GM19397 (cell line): ENCODE results near the gene PSMC3.

Experiments used
- ATAC-seq: cut with Tn5 transposase; IDR thresholded peaks from one replicate; pipeline ENCODE4 v1.9.1; 2021; ENCODE audit warnings: mild to moderate bottlenecking, moderate library complexity; ENCODE audit not compliant: unreplicated experiment

The PSMC3 gene

GRCh38 chr11:47443028-47443700 lies 16.9 kb upstream of the PSMC3 start:
- ATAC-seq, result no peak

- ATAC-seq, result no peak
Observed at GRCh38 chr11:47442514-47442913, 16.3 kb upstream of the PSMC3 start.

- no peak for ATAC-seq
Observed at GRCh38 chr11:47441421-47441820, 15.2 kb upstream of the PSMC3 start.

- ATAC-seq, result no peak
Observed at GRCh38 chr11:47440054-47440476, 13.8 kb upstream of the PSMC3 start.

- ATAC-seq, result no peak
Observed at GRCh38 chr11:47438721-47439120, 12.5 kb upstream of the PSMC3 start.

GRCh38 chr11:47437746-47438418 lies 11.6 kb upstream of the PSMC3 start:
- ATAC-seq, result no peak

GRCh38 chr11:47437218-47437745 lies 11.0 kb upstream of the PSMC3 start:
- no peak for ATAC-seq

- no peak for ATAC-seq
Observed at GRCh38 chr11:47436726-47437125, 10.5 kb upstream of the PSMC3 start.

GRCh38 chr11:47435687-47436086 lies 9.4 kb upstream of the PSMC3 start:
- no peak for ATAC-seq

GRCh38 chr11:47434011-47434786 lies 8.0 kb upstream of the PSMC3 start:
- ATAC-seq, result no peak

- ATAC-seq, result no peak
Observed at GRCh38 chr11:47433157-47433556, 6.9 kb upstream of the PSMC3 start.

- ATAC-seq, result no peak
Observed at GRCh38 chr11:47431356-47432083, 5.3 kb upstream of the PSMC3 start.

GRCh38 chr11:47430524-47430923 lies 4.3 kb upstream of the PSMC3 start:
- no peak for ATAC-seq

- ATAC-seq, result no peak
Observed at GRCh38 chr11:47425611-47426010, 628 bp downstream of the PSMC3 start.

- no peak for ATAC-seq
Observed at GRCh38 chr11:47418454-47419259, 7.6 kb downstream of the PSMC3 start.

GRCh38 chr11:47417712-47418111 lies 8.5 kb downstream of the PSMC3 start:
- no peak for ATAC-seq

GRCh38 chr11:47415949-47416472 lies 10.2 kb downstream of the PSMC3 start:
- no peak for ATAC-seq

GRCh38 chr11:47415091-47415854 lies 11.0 kb downstream of the PSMC3 start:
- ATAC-seq, result no peak

GRCh38 chr11:47414685-47415070 lies 11.6 kb downstream of the PSMC3 start:
- no peak for ATAC-seq
